Measurements from ENCODE around the gene PDGFB. TPM values are rescaled to one million over a fixed set of nuclear protein-coding genes. Genes with fewer than 3 reads are reported as not detected.

PDGFB gene
- total RNA-seq, 1 experiment from 2014 or later, result 13.1 TPM

GRCh38 chr22:39255449-39256185 is 10.8 kb upstream of the PDGFB start (continued):
- TF ChIP-seq POLR2A (IDR thresholded peaks at IDR 0.05; ENCODE audit: borderline replicate concordance, extremely low read depth, insufficient read depth, insufficient read length) (no peak), TCF7L2 (IDR thresholded peaks at IDR 0.05; ENCODE audit: borderline replicate concordance, extremely low read depth, insufficient read depth, insufficient read length) (no peak), ELF1 (IDR thresholded peaks at IDR 0.05; ENCODE audit: borderline replicate concordance, low read depth) (no peak), CEBPB (IDR thresholded peaks at IDR 0.05; ENCODE audit: low read depth) (no peak)

- H3K4me3 ChIP-seq (replicated peaks in 1 of 2; ENCODE audit: low read depth in 1 of 2, low read length in 2 of 2), result peak overlapping the region in 1 of 2 experiments; percentile 16; a peak in 2 of 4 replicates
- DNase-seq (ENCODE audit: low read depth, low spot score), result no peak
- peak overlapping the region; percentile 45; the same call in 1 of the 2 replicates for H3K27ac ChIP-seq (ENCODE audit: low read depth, low read length)
- no peaks in the 10 kb centered on the region for H3K36me3 ChIP-seq (ENCODE audit: control insufficient read depth in 1 of 2, insufficient read depth in 2 of 2, low read length in 2 of 2)
- H2AFZ ChIP-seq (ENCODE audit: low read depth, low read length, poor library complexity, severe bottlenecking), result no peak overlapping the region
- RAD21 ChIA-PET (ENCODE audit: low non-redundant PET in 1 of 2, low total read pairs in 2 of 2, uncharacterized antibody in 2 of 2, unreplicated experiment in 2 of 2), result interaction anchor here in 1 of 2 experiments (1.5 kb wide), 1 partner anchor 47 kb away, joined by 3 read pairs; no protein-coding TSS in a partner anchor
- CTCF ChIA-PET, result interaction anchor here (1.4 to 1.7 kb wide), 2 partner anchors 39 to 56 kb away, joined by 5 read pairs; no protein-coding TSS in a partner anchor
- peak overlapping the region; percentile 66 for H3K9ac ChIP-seq (ENCODE audit: low read length)
- H3K9me3 ChIP-seq (ENCODE audit: control insufficient read depth in 1 of 2, insufficient read depth in 1 of 2, low read depth in 1 of 2, low read length in 2 of 2), result no peaks in the 10 kb centered on the region
- peak overlapping the region; percentile 93 for H3K4me2 ChIP-seq (ENCODE audit: low read length)
- no peaks in the 10 kb centered on the region for H4K20me1 ChIP-seq (ENCODE audit: insufficient read depth)
- intact Hi-C loops (cut with micrococcal nuclease), result no loop called here
- peak; percentile 34 for ATAC-seq
- no peaks in the 10 kb centered on the region for H3K9me2 ChIP-seq (ENCODE audit: insufficient read depth)
- H3K4me1 ChIP-seq (ENCODE audit: control insufficient read depth in 1 of 2, insufficient read depth in 2 of 2, low read length in 2 of 2), result peaks cover 35 to 55% of the 10 kb centered on the region in 2 experiments
- H3K79me2 ChIP-seq (ENCODE audit: insufficient read depth, low read length), result no peaks in the 10 kb centered on the region
- POLR2A ChIA-PET, result interaction anchor here (1.1 to 2.0 kb wide), 2 partner anchors 10 to 14 kb away, joined by 8 to 11 read pairs; partner anchors contain the start of gene PDGFB
- no TSS peak for BruUV-seq (replicated peaks)
- H3K27me3 ChIP-seq (ENCODE audit: insufficient read depth, low read length), result no peaks in the 10 kb centered on the region
- no peak for TF ChIP-seq CEBPB (IDR thresholded peaks at IDR 0.05; ENCODE audit: low read depth)
- TF ChIP-seq ZFX (IDR thresholded peaks at IDR 0.05), result peak; percentile 43; the same call in 1 of the 2 replicates
- TF ChIP-seq ZNF274 (IDR thresholded peaks at IDR 0.05; ENCODE audit: low read depth, low read length), result no peak
- TF ChIP-seq EGR1 (IDR thresholded peaks at IDR 0.05; ENCODE audit: low read depth), result no peak
- TF ChIP-seq SP1 (IDR thresholded peaks at IDR 0.05; ENCODE audit: low read depth), result peak; percentile 82
- TF ChIP-seq TCF7L2 (IDR thresholded peaks at IDR 0.05; ENCODE audit: borderline replicate concordance, extremely low read depth, insufficient read depth, insufficient read length), result peak; percentile 95
- peak; percentile 4 for TF ChIP-seq YY1 (IDR thresholded peaks at IDR 0.05; ENCODE audit: extremely low read depth, insufficient replicate concordance, low read depth, low read length)
- TF ChIP-seq MAX (IDR thresholded peaks at IDR 0.05), result no peak
- no peak for TF ChIP-seq ELF1 (IDR thresholded peaks at IDR 0.05; ENCODE audit: borderline replicate concordance, low read depth)
- peak; percentile 46; the same call in 1 of the 2 replicates for TF ChIP-seq POLR2AphosphoS5 (IDR thresholded peaks at IDR 0.05; ENCODE audit: low read depth, low read length)
- no peak for TF ChIP-seq SRF (IDR thresholded peaks at IDR 0.05; ENCODE audit: low read depth)
- no peak for TF ChIP-seq SIN3A (IDR thresholded peaks at IDR 0.05; ENCODE audit: low read depth)
- TF ChIP-seq FOSL1 (IDR thresholded peaks at IDR 0.05; ENCODE audit: low read depth), result no peak
- TF ChIP-seq CBX3 (IDR thresholded peaks at IDR 0.05; ENCODE audit: low read depth), result no peak
- no peak for TF ChIP-seq RAD21 (IDR thresholded peaks at IDR 0.05; ENCODE audit: low read depth)
- no peak for TF ChIP-seq EZH2phosphoT487 (IDR thresholded peaks at IDR 0.05; ENCODE audit: borderline replicate concordance)
- no peak for TF ChIP-seq POLR2A (IDR thresholded peaks at IDR 0.05; ENCODE audit: borderline replicate concordance, extremely low read depth, insufficient read depth, insufficient read length)
- TF ChIP-seq JUND (IDR thresholded peaks at IDR 0.05), result no peak; the same call in 1 of the 2 replicates
- no peak for TF ChIP-seq CTCF (IDR thresholded peaks at IDR 0.05 in 2 of 3, conservative IDR thresholded peaks at IDR 0.05 in 1 of 3; ENCODE audit: borderline replicate concordance in 1 of 3, insufficient read depth in 1 of 3, low read depth in 2 of 3, low read length in 2 of 3)
- no peak for TF ChIP-seq ATF3 (IDR thresholded peaks at IDR 0.05)
- TF ChIP-seq EZH2 (IDR thresholded peaks at IDR 0.05), result no peak
Observed at GRCh38 chr22:39254789-39255298, 10.1 kb upstream of the PDGFB start.

All from HCT116 (cell line).